Measurements from ENCODE around the gene SLC2A14.
"Not testable (repeated sequence)": the region's sequence is repeated elsewhere in the genome, so short reads cannot be mapped to it uniquely, and the experiment has no call there.

SLC2A14 gene

GRCh38 chr12:7872566-7873319, at the start of gene SLC2A14:
TSS of gene SLC2A14 (minus strand) at chr12:7872915. CDS start at chr12:7869880, 3,035 bp downstream.
- no peak for DNase-seq

- DNase-seq: not testable (repeated sequence)
These were observed 48.5 kb upstream of the SLC2A14 start for GRCh38 chr12:7921181-7921580.

- DNase-seq: not testable (repeated sequence)
These were observed 45.5 kb upstream of the SLC2A14 start for GRCh38 chr12:7918268-7918590.

DNA sequence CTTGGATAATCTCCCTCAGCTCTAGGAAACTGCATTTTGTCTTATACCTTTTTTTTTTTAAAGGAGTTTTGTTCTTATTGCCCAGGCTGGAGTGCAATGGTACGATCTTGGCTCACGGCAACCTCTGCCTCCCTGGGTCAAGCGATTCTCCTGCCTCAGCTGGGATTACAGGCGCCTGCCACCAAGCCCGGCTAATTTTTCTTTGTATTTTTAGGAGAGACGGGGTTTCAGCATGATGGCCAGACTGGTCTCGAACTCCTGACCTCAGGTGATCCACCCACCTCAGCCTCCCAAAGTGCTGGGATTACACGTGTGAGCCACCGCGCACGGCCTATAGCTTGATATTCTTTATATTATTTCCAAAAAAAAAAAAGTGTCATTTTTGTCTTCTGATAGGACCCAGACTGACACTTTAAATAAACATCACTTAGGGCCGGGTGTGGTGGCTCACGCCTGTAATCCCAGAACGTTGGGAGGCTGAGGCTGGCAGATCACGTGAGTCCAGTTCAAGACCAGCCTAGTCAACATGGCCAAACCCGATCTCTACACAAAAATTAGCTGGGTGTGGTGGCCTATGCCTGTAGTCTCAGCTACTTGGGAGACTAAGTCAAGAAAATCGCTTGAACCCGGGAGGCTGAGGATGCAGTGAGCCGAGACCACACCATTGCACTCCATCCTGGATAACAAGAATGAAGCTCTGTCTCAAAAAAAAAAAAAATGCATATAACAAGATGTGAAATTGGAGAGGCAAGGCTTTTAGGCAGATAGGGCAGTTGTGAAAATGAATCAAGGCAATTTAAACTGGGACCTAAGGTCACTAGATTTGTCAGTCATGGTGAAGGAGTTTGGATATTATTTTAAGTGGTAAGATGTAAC, 44.9 kb upstream of the SLC2A14 start:
- no peak for DNase-seq

DNA sequence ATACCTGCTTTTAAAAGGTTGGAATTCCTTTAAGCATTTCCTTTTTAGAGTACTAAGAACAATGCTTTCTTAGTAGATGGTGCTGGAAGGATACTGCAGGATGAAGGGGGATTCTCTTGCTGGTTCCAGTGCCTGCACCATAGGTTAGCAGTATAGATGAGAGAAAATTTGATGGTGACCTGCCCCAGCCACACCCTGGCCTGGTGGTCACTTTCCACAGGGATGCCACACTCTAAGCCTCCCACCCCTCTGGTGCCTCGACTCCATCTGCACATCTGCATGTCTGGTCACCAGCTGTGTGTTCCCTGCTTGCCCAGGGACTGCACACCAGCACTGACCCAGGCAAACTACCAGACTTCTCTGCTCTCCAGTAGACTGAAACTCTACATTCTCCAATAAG, 44.2 kb upstream of the SLC2A14 start:
- DNase-seq: no peak

- DNase-seq: no peak
These were observed 43.1 kb upstream of the SLC2A14 start for GRCh38 chr12:7915661-7916403.

GRCh38 chr12:7910106-7910505, 37.4 kb upstream of the SLC2A14 start:
- DNase-seq: not testable (repeated sequence)

DNA sequence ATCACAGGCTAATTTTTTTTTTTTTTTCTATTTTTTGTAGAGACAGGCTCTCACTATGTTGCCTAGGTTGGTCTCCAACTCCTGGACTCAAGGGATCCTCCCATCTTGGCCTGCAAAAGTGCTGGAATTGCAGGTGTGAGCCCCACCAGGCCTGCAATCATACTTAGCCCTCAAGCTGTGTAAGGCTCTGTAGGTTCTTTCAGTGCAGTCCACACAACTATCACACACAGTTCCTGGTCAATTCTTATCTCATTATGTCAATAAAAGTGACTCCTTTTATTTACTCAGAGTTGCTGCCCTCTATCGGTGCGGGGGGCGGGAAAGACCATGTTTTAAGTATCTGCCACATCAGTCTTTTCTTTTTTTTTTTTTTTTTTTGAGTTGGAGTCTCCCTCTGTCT, 34.3 kb upstream of the SLC2A14 start:
- DNase-seq: no peak

DNA sequence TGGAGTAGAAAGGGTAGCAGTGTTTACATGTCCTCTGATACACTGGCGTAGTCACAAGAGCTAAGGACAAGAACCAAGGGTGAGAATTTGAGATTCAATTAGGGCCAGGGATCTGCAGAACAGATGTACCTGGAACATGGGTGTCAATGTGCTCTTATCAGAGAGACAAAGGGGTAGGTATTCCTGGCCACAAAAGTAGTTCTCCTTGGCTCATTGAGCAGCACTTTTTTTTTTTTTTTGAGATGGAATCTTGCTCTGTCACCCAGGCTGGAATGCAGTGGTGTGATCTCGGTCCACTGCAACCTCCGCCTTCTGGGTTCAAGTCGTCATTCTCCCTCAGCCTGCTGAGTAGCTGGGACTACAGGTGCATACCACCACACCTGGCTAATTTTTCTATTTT, 33.6 kb upstream of the SLC2A14 start:
- DNase-seq: not testable (repeated sequence)

DNA sequence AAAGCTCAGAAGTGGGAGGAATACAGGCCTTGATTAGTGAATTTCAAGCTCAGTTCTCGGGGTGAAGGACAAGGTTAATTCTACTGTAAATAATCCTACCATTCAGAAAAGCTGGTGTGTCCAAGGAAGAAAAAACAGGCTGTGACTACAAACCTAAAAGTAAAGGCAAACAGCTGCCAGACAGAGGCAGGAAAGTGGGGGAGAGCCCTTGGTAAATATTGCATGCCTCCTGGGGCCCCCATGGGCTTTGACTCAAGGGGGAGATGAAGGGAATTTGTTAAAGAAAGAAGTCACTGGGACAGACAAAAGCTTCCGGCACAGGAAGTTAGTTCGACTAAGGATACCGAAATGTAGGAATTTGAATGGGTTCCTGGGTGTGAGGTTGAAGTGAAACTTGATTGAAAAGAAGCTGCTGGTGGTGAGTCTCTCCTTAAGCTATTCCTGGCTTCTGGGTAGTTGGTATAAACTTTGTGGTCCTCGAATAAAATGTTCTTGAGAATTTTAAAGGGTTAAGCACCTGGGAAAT, 32.9 kb upstream of the SLC2A14 start:
- not testable (repeated sequence) for DNase-seq

- DNase-seq: no peak
These were observed 32.4 kb upstream of the SLC2A14 start for GRCh38 chr12:7905071-7905470.

DNA sequence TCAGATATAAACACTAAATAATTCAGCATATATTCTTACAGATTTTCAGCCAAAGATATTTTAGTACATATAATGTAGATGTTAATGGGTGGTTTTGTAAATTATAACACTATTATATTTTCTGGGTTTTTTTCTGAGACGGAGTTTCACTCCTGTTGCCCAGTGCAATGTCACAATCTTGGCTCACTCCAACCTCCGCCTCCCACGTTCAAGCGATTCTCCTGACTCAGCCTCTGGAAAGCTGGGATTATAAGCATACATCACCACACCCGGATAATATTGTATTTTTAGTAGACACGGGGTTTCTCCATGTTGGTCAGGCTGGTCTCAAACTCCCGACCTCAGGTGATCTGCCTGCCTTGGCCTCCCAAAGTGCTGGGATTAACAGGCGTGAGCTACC, 29.7 kb upstream of the SLC2A14 start:
- not testable (repeated sequence) for DNase-seq

DNA sequence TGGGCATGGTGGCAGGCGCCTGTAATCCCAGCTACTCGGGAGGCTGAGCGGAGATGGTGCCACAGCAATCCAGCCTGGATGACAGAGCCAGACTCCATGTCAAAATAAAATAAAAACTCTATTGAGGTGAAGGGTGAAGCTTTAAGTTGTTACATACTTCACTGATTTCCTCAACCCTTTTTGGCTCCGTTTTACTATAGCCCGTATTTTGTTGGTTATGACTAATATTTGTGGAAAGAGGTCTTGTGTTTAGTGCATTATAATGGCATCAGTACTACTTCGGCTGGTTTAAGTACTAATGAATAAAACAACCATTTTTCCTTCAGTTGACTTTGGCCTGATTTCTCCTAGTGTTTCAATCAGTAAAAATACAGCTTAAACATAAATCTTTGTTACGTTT, 27.0 kb upstream of the SLC2A14 start:
- no peak for DNase-seq

GRCh38 chr12:7896726-7897125, 24.0 kb upstream of the SLC2A14 start:
- not testable (repeated sequence) for DNase-seq

DNA sequence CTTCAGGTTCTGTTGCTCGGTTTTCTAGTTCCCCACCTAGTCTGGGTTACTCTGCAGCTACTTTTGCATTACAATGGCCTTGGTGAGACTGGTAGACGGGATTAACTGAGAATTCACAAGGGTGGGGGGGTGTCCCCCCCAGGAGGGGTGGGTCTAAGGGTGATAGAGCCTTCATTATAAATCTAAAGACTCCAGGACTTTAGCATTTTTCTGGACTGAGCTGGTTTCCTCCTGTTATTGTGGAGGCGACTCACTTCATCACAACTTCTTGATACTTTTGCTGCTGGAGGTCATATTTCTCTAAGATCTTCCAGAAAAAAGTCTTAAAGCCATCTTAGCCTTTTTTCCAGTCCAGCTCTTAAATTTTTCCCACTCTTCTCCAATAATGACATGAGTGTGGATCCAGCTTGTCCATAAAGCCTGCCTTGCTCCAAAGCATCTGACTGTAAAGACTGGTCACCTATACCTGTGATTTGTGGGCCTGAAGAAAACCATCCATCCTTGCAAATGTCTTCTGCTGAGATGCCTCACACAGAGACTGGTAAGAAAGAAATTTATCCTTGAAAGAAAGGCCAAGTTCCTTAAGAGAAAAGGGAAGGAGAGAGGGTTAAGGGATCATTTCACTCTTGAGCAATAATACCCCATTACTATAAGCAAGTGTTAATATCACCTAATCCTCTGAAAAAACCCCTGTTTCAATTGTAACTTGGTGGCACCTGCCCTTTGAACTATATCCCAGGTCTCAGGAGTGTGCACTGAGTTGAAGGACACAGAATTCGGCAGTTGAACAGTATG, 19.7 kb upstream of the SLC2A14 start:
- no peak for DNase-seq

DNA sequence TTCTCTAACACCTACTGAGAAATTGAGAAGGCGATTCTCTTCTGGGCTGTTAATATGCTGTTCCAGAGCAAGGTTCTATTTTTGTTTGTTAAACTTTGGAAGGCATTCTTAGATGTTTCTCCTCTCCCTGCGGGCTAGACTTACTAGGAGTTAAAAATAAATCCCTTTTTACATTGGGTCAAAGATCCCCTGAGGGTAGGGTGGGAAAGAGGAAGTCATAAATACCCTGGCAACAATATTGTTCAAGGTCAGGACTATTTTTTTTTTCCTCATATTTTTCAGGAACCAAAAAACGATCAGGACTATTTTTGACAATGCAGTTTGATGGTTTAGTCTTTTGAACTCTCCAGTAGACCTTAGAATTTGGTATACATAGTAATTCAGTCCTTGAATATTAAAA, 12.0 kb upstream of the SLC2A14 start:
- no peak for DNase-seq

DNA sequence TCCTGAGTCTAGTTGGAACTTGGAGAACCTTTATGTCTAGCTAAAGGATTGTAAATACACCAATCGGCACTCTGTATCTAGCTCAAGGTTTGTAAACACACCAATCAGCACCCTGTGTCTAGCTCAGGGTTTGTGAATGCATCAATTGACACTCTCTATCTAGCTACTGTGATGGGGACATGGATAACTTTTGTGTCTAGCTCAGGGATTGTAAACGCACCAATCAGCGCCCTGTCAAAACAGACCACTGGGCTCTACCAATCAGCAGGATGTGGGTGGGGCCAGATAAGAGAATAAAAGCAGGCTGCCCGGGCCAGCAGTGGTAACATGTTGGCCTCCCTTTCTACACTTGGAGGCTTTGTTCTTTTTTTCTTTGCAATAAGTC, 9.0 kb upstream of the SLC2A14 start:
- DNase-seq: not testable (repeated sequence)

DNA sequence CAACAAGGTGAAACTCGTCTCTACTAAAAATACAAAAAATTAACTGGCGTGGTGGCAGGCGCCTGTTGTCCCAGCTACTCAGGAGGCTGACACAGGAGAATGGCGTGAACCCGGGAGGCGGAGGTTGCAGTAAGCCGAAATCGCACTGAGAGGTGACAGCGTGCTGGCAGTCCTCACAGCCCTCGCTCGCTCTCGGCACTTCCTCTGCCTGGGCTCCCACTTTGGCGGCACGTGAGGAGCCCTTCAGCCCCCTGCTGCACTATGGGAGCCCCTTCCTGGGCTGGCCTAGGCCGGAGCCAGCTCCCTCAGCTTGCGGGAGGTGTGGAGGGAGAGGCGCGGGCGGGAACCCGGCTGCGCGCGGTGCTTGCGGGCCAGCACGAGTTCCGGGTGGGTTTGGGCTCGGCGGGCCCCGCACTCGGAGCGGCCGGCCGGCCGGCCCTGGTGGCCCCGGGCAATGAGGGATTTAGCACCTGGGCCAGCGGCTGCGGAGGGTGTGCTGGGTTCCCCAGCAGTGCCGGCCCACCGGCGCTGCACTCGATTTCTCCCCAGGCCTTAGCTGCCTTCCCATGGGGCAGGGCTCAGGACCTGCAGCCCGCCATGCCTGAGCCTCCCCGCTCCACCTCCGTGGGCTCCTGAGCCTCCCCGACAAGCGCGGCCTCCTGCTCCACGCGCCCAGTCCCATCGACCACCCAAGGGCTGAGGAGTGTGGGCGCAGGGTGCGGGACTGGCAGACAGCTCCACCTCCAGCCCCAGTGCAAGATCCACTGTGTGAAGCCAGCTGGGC, 8.4 kb upstream of the SLC2A14 start:
- not testable (repeated sequence) for DNase-seq

DNA sequence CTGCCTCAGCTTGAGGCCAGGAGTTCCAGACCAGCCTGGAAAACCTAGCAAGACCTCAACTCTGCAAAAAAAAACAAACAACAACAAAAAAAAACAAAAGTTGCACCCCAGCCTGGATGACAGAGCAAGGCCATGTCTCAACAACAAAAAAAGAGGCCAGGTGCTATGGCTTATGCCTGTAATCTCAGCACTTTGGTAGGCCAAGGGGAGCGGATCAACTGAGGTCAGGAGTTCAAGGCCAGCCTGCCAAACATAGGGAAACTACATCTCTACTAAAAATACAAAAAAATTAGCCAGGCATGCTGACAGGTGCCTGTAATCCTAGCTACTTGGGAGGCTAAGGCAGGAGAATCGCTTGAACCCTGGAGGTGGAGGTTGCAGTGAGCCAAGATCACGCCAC, 6.5 kb upstream of the SLC2A14 start:
- no peak for DNase-seq

- no peak for DNase-seq
These were observed 4.7 kb upstream of the SLC2A14 start for GRCh38 chr12:7877420-7877819.

DNA sequence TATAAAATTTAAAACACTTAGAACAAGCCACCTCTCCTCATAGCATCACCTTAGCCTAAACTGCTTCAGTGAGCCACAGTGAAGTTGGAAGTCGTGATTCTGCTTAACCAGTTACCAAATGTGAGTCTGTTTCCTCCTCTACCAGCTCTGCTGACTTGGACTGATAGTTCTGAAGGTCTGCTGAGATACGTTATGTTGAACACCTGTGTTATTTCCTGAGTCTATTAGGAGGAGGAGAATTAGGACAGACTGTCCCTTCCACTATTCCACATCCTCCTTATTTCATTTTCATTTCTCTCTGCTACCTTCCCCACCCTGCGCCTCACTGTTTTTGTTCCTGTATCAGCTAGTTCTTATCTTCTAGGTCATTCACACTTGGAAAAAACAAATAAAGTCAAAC, 2.4 kb downstream of the SLC2A14 start:
- no peak for DNase-seq

DNA sequence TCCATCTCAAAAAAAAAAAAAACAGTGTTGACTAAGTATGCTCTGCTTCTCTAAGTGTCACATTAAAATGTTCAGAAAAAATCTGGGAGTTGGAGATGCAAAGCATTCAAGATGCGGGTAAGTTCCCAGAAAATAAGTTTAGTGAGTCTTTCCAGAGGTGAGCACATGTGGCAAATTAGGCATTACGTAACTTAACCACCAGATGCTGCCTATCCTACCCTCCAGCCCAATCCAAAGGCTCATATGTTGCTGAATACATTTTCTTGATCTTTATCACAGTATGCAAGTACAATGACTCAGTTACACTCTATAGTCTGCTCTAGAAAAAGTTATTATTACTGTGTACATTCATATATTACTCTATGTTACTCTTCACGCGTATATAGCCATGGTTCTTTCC, 3.6 kb downstream of the SLC2A14 start:
- DNase-seq: no peak

Data from NCI-H1694 (cell line).